ENCODE results near the gene C2CD2L. TPM values are rescaled to one million over a fixed set of nuclear protein-coding genes. Genes with fewer than 3 reads are reported as not detected.

C2CD2L gene
- total RNA-seq, 1 experiment from 2014 or later, result 16.8 TPM

- Histone ChIP-seq H4K20me1 (ENCODE audit: low read length) (no peaks in the 10 kb centered on the region), H3K4me3 (ENCODE audit: low read length) (peak overlapping the region; percentile 82), H3K27ac (ENCODE audit: low read length) (no peak overlapping the region), H3K36me3 (ENCODE audit: low read depth, low read length) (no peaks in the 10 kb centered on the region), H2AFZ (ENCODE audit: low read length) (peak overlapping the region; percentile 99), H3K9me2 (replicated peaks; ENCODE audit: low read length) (no peaks in the 10 kb centered on the region), H3K4me1 (ENCODE audit: insufficient read depth, low read length) (0 out of 2 replicates have a peak, but pooled peaks cover 3% of the 10 kb centered on the region), H3K9me3 (ENCODE audit: low read length) (no peaks in the 10 kb centered on the region), H3K79me2 (ENCODE audit: low read length) (no peaks in the 10 kb centered on the region), H3F3A (ENCODE audit: low read length, unreplicated experiment) (no peaks in the 10 kb centered on the region), H3K4me2 (ENCODE audit: low read length) (peak overlapping the region; percentile 99), H3K9ac (ENCODE audit: low read length) (no peak overlapping the region; the same call in 1 of the 2 replicates), H3K27me3 (ENCODE audit: low read length) (no peaks in the 10 kb centered on the region)
- DNase-seq (no peak), ATAC-seq (no peak; the same call in 1 of the 2 replicates)
- intact Hi-C loops (cut with micrococcal nuclease), result loop anchor here (10.0 kb wide), 1 partner anchor 146 kb away; no protein-coding TSS in a partner anchor
- ChIA-PET CTCF (no interaction called here), POLR2A (ENCODE audit: unreplicated experiment) (interaction anchor here (0.5 kb wide), 1 partner anchor 47 kb away, joined by 7 read pairs; the partner anchor contains the start of gene DPAGT1)
- TF ChIP-seq EZH2 (IDR thresholded peaks at IDR 0.05; ENCODE audit: low read length, unreplicated experiment) (no peak), CTCF (conservative IDR thresholded peaks at IDR 0.05; ENCODE audit: low read depth, low read length) (no peak), EZH2phosphoT487 (IDR thresholded peaks at IDR 0.05; ENCODE audit: borderline replicate concordance, low read length) (no peak)
- BruUV-seq (replicated peaks), result no TSS peak
Measured at GRCh38 chr11:119148720-119149017, 41.5 kb downstream of the C2CD2L start.

- Histone ChIP-seq H3K36me3 (ENCODE audit: low read depth, low read length) (no peaks in the 10 kb centered on the region), H3K4me1 (ENCODE audit: insufficient read depth, low read length) (0 out of 2 replicates have a peak, but pooled peaks cover 3% of the 10 kb centered on the region), H3K9me3 (ENCODE audit: low read length) (no peaks in the 10 kb centered on the region), H3F3A (ENCODE audit: low read length, unreplicated experiment) (no peaks in the 10 kb centered on the region), H3K27me3 (ENCODE audit: low read length) (no peaks in the 10 kb centered on the region), H3K4me3 (ENCODE audit: low read length) (peak within 1 kb of the TSS; percentile 82), H2AFZ (ENCODE audit: low read length) (peak within 1 kb of the TSS; percentile 99), H3K9ac (ENCODE audit: low read length) (no peak within 1 kb of the TSS; the same call in 1 of the 2 replicates), H3K27ac (ENCODE audit: low read length) (no peak within 1 kb of the TSS), H3K79me2 (ENCODE audit: low read length) (no peaks in the 10 kb centered on the region), H4K20me1 (ENCODE audit: low read length) (no peaks in the 10 kb centered on the region), H3K9me2 (replicated peaks; ENCODE audit: low read length) (no peaks in the 10 kb centered on the region), H3K4me2 (ENCODE audit: low read length) (peak within 1 kb of the TSS; percentile 99)
- CTCF ChIA-PET, result no interaction called here
- TF ChIP-seq CTCF (conservative IDR thresholded peaks at IDR 0.05; ENCODE audit: low read depth, low read length) (no peak), EZH2 (IDR thresholded peaks at IDR 0.05; ENCODE audit: low read length, unreplicated experiment) (no peak), EZH2phosphoT487 (IDR thresholded peaks at IDR 0.05; ENCODE audit: borderline replicate concordance, low read length) (no peak)
- peak; percentile 54 for ATAC-seq
- intact Hi-C loops (cut with micrococcal nuclease), result loop anchor here (10.0 kb wide), 1 partner anchor 146 kb away; no protein-coding TSS in a partner anchor
- DNase-seq, result peak; percentile 21
- BruUV-seq (replicated peaks), result no TSS peak
- POLR2A ChIA-PET (ENCODE audit: unreplicated experiment), result interaction anchor here (0.5 kb wide), 1 partner anchor 47 kb away, joined by 7 read pairs; the partner anchor contains the start of gene DPAGT1
Measured at GRCh38 chr11:119149018-119149785, 42.1 kb downstream of the C2CD2L start, which contains the start of gene ABCG4. ABCG4 (plus strand) TSS chr11:119149052; CDS start chr11:119149966, 914 bp downstream.

Measured in PC-3 (cell line).